Stimulated activated naive CD8-positive, alpha-beta T cell treated with anti-CD3 and anti-CD28 coated beads, Interleukin-15, Interleukin-2, amounts not matched to agents 100 U/mL and 50 U/mL, for 24 hours (primary cell): ENCODE results near the gene KCNIP4.

ENCODE experiments used
- ATAC-seq: fragments of 150-1000 bp; cut with Tn5 transposase; one replicate; pipeline ENCODE4 v1.10.0; 2021
- DNase-seq: peaks from one replicate; pipeline ENCODE4 v3.0.0; 2021

Gene KCNIP4

DNA sequence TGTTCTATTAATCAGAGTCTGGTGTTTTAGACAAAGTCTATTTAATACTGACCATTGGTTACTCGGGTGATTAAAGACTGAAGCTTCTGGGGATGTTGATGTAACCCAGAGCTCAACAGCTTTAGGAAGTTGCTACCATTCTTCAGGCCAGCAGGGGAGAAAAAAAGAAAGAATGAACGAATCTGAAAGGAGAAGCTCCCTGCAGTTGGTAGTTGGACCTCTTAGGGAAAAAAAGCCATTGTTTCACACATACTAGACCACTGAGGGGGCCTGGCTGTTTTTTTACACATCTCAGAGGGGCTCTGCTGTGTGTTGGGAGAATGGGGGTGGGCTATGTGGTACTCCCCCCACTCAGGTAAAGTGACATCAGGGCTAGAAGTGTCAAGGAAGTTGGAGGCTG, 378.9 kb downstream of the KCNIP4 start:
- ATAC-seq = no peak
- DNase-seq = no peak

DNA sequence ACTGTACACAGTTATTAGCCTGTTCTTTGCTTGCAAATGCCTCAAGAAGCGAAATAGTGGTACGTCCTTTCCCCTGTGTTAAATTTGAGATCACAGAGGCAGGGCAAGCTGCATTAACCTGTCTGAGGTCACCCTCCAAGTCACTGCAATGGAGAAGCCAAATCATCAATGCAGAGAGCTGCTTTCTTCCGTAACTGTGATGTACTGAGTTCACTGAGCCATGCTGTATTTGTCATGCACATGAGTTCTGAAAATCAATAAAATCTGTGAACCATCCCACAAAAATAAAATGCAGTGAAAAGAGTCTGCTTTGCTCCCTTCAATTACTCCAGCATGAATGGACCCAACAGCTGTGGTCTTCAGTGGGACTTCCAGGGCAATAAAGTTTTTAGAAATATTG, 393.5 kb downstream of the KCNIP4 start:
- ATAC-seq = no peak

DNA sequence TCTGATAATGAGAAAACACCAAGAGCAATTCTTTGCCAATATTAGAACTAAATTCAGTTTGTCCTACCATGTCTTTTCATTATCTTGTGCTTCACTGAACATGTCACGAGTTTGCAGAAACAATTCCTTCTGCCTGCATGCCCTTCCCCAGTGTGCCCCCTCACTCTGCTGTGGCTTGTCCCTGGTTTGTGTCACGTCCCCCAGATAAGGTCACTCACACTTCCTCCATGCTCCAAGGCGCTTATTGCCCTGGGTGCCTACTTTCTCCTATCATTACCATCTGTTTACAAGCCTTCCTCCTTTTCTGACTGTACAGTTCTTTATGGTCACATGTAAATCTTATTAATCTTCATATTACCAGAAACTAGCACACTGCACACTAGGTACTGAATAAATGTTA, 394.1 kb downstream of the KCNIP4 start:
- DNase-seq (no peak), ATAC-seq (no peak)

More for the DNA sequence above, 393.5 kb downstream of the KCNIP4 start:
- no peak for DNase-seq

DNA sequence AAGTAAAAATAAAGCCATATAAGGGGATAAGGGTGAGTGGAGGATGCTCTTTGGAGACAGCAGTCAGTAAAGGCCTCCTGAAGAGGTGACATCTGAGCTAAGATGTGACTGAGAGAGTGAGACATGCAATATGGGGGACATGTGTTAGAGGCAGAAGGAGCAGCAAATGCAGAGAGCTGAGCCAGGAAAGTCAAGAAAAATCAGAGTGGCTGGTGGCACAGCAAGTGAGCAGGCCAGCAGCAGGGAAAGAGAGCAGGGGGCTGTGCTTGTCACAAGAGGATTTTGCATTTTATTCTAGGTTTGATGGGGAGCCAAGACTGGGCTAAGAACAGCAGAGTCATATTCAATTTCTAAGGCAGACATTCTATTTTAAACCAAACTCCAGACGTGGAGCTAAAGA, 394.5 kb downstream of the KCNIP4 start:
- ATAC-seq (no peak), DNase-seq (no peak)

DNA sequence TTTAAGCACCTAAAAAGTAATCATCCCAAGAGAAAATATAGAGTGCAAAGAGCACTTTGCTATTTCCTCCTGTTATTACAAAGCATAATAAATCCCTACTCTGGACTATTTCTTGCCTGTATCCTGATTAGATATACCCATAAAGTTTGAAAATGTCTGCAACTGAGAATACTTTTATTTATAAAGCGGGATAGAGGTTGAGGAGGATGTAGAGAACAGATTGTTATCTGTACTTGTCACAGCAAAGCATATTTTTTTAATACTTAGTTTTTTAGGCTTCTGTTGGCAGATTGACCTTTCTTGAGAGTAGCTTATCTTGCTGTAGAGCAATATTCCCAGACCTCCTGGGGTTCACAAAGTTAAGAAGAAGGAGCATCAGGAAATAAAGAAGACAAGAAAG, 396.1 kb downstream of the KCNIP4 start:
- ATAC-seq (no peak), DNase-seq (no peak)

DNA sequence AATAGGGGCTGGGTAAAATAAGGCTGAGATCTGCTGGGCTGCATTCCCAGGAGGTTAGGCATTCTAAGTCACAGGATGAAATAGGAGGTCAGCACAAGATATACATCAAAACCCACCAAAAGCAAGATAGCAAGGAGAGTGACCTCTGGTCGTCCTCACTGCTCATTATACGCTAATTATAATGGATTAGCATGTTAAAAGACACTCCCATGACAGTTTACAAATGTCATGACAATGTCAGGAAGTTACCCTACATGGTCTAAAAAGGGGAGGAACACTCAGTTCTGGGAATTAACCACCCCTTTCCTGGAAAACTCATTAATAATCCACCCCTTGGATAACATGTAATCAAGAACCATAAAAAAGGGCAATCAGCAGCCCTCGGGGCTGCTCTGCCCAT, 403.6 kb downstream of the KCNIP4 start:
- ATAC-seq = no peak
- no peak for DNase-seq

DNA sequence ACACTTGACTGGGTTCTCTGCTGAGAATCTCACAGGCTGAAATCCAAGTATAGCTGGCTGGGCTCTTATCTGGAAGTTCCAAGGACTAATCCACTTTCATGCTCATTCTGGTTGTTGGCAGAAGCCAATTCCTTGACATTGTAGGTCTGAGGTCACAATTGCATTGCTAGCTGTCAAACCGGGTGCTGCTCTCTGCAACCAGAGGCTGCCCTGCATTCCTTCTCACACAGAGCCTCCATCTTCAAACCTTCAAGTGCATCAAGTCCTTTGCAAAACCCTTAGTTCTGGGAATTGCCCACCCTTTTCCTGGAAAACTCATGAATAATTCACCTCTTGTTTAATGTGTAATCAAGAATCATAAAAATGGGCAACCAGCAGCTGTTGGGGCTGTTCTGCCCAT, 404.2 kb downstream of the KCNIP4 start:
- DNase-seq (no peak), ATAC-seq (no peak)

DNA sequence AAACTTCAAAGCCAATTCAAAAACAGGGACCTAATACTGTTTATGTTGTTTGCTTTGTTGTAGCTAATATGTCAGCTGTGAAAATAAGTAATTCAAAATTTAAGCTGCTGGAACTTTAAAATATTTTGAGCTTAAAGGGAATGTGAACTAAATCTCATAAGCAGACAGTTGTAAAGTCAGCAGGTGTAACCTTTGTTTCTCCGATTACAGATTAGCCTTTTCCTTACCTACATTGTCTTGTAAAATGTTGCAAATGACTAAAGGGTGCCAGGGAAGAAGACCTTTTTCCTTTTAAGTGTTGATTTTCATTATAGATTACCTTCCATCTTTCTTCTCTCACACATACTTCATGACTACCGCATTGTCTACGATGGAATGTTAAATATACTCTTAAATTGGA, 405.1 kb downstream of the KCNIP4 start:
- no peak for ATAC-seq
- DNase-seq = no peak

DNA sequence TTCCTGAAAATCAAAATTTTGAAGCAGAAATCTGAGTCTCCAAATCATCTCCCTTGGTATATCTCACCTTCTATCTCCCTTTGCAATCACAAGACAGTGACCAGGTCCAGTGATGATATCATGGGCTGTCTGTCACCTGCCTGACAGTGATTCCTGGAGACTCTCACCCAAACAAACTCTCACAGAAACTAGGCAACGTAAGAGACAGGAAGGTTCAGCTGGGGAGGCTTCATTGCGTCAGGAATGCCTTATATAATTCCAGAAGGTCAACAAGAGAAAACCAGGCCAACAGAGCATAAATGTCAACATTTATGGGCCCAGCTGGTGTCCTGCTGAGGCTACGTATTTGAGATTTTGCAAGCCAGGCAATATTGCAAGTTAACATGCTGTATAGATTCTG, 412.7 kb downstream of the KCNIP4 start:
- no peak for DNase-seq
- ATAC-seq = no peak

DNA sequence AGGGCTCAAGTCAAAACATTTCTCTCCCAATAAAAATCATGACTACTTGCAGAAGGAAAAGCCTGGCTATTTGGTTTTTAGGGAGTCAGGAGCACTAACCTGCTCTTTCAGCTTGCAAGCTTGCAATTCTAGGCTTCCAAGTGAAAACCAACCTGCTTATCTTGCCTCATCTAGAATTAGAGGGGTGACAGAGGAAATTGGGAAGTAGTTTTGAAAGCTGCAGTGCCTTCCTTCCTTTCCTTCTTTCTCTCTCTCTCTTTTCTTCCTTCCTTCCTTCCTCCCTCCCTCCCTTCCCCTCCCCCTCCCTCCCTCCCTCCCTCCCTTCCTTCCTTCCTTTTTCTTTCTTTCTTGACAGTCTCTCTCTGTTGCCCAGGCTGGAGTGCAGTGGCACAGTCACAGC, 417.5 kb downstream of the KCNIP4 start:
- ATAC-seq = no peak
- DNase-seq = no peak

DNA sequence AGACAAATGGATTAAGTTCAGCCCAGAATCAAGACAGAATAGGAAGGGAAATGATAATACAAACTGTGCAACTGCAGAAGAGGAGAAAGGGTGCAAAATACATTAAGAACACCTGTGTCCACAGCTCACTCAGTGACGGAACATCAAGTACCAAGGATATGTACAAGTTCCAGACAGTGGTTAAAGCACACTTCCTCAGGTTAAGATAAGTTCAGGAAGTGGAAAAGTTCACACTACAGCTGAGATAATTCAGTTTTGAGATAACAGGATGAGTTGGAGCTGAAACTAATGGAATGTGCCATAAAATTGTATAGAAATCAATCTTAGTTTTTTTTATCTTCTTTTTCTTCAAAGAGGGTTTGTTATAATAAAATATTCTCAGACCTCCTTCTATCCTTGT, 419.4 kb downstream of the KCNIP4 start:
- DNase-seq (no peak), ATAC-seq (no peak)

DNA sequence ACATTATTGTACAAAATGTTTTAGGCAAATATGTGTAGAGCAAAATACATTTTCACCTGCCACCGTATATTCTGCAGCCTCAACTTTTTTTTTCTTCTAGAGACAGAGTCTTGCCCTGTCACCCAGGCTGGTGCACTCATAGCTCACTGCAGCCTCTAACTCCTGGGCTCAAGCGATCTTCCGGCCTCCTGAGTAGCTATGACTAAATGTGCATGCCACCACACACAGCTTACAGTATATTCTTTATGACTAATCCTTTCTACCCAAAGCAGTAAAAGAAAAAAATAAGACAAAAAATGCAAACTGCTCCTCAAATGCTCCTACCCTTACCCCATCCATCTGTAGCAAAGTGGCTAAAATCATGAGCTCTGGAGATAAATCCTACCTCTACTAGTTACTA, 426.3 kb downstream of the KCNIP4 start:
- no peak for DNase-seq
- ATAC-seq = no peak

DNA sequence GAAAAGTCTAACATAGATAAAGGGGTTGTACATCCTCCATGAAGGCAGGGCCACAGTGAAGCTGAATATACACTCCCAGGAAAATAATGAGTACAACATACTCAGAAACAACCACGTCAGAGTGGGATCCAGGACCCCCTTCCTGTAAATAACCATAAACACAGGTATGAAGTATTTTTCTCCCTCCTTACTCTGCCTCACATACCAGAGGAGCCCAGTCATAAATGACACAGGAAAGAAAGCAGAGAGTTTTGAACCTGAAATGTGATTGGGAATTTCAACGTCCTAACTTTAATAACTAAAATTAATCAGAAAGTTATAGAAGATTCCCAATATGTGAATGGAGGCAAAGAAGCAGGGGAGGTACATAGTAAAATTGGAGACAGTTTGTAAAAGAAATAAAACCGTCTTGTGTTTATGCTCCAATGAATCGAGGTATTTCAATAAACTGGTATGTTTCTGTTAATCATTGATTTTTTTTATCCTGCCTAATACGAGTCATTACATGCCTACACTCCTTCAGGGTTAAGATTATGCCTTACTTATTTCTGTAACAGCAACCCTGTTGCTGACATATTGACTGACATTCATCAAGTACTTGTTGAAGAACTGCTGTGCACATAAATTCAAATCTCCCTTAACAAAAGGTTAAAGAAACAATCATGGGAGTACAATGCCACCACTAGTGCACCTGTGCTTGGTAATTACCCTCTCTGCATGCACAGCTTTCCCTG, 431.3 kb downstream of the KCNIP4 start:
- DNase-seq (no peak), ATAC-seq (no peak)

DNA sequence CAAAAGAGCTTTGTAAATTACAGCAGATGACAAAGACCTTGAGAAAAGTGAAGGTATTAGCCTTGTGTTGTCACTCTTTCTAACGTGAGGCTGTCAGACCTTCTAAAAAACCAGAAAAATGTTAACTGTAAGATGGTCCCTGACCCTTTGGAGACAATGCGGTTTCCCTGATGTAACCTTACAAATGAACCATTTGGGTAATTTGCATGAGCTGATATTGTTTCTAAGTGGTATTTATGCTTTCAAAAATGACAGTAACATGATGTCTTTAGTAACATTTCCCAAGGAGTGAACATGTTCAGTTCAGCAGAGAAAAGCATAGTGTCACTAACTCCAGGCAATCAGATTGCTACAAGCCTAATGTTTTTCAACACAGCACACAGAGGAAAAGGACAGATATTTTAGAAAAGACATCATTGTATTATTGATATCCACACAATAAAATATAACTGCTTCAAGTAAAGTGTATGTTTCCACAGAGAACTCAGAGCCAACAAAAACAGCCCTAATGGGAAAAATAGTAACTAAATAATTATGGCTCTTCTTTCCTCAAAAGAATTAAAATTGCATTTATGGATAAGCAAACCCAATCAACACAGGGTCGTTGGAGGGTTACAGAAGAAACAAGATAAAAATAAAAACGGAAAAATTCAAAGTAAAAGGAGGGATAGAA, 434.4 kb downstream of the KCNIP4 start:
- ATAC-seq = no peak
- DNase-seq = no peak

DNA sequence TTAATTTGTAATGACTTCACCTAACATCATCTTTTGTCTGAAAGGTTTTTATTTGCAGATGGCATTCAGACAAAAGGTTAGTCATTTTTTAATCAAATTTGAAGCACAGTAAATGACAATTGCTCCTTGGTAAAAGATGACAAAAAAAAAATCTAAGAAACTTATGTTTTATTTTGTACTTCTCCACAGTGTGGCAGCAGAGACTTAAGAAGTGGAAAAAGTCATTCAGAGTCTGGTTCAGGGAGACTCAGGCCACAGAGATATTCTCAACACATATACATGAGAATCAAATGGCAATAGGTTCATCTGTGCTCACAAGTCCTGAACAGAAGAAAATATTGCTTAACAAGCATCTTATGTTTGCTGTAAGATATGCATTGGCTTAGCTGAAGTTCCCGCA, 436.2 kb downstream of the KCNIP4 start:
- ATAC-seq (no peak), DNase-seq (no peak)

DNA sequence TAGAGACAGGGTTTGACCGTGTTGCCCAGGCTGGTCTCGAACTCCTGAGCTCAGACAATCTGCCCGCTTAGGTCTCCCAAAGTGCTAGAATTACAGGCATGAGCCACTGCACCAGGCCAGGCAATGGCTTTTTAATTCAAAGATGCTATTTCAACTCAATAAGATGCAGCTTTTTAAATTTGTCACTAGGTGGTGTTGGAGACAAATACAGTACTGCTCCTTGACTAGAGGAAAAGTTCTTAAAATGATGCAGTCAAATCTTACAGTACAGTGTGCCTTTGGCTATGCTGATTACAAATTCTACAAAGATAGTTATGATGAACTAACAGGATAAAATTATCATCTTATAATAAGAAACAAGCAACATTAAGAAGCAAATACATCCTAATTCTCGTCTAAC, 441.1 kb downstream of the KCNIP4 start:
- DNase-seq (no peak), ATAC-seq (no peak)

DNA sequence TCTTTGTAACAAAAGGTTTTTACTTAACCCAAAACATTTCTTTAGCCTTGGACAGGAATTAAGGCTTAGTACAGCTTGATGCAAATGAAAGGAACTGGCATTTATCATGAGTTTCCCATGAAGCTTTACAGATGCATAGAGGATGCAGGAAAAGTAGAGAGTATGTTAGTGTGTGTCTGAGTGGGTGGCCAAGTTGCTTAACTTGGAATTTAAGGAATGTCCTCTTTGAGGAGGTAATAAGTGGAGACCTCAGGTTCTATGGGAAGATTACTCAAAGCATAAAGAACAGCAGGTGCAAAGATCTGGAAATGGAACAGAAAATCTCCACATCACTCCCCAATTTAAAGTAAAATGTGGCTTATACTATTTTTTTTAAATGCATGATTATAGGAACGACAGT, 457.9 kb downstream of the KCNIP4 start:
- DNase-seq (no peak), ATAC-seq (no peak)

DNA sequence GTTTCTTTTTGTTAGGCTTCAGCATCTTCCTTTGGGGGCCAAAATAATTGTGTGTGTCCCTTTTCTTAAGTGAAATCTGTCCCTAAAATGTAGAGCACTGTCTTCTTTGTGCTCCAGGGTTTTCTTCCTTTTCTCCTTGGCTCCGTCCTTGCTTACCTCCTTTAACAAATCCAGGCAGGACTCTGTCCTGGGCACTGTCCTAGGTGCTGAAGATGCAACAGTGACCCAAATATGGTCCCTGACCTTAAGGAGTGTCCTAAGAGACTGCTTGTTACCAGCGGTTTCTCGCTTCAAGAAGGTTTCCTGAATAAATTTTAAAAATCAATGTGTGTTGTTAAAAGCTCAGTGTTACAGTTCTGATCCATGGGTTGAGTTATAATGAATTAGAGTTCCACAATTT, 471.8 kb downstream of the KCNIP4 start:
- no peak for DNase-seq
- no peak for ATAC-seq

DNA sequence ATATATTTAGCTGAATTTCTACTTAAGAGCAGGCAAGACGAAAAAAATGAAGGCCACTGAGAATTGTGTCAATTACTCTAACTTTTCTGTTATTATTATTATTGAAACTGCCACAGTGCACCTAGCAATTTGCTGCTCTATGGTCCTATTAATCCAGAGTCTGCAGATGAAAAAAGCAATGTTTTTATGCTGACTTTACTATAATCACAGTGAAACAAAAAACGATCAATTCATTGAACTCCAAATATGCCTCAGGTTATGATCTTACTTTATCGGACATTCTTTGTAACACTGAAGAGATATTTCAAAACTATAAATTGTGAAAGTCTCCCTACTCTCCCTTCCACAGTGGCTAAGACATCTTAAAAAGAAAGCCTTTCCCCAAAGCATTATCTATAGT, 474.4 kb downstream of the KCNIP4 start:
- no peak for ATAC-seq
- no peak for DNase-seq

DNA sequence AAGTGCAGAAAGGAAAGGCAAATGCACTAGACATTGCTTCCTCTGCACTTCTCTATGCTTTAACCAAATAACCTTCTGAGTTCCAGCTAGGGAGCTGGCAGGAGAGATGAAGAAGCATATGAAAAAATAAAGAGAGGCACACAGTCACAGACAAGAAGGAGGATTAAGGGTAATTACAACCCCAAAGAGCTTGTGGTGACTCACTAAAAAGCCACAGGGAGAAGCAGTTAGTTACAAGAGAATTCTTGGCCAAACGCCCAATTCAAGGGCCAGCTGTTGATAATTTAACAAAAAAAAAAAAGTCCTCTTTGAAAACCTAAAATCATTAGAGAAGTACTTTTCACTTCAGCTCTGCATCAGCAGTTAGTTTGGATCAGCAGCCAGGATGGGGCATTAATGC, 478.0 kb downstream of the KCNIP4 start:
- ATAC-seq (no peak), DNase-seq (no peak)

DNA sequence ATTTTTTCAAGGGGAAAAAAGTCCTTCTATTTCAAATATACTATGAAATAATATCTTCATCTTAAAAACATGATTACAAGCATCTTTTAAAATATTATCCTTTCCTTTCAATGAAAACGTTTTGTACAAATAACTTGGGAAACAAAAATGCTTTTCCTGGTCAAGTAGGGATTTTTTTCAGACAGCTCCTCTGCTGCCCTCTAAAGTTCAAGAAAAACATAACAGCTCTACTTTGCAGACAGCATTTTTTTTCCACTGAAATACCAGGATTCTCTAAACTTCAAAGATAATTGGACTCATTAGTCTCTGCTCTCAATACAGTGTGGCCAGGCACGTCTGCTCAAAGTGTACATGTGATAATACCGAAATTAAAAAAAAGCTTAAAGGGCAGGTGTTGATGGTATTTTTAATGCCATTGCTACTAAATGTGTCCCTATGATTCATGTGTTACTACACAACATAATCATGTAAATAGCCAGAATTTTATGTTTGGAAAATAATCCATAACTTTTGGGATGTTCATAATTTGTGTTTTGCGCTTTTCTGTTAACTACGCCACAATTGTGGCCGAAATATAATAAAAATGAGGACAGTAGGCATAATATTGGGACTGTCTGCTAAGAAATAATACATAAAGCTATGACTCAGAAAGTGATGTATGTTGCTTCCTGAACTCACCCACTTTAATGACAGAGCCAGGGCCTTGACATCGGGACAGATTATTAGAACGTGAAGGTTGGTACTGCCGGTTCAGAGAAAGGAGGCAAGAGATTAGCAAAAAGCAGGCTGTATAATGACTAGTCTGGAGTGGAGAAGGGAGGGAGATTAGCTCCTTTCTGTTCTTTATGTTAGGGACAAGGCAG, 478.9 kb downstream of the KCNIP4 start:
- ATAC-seq (no peak), DNase-seq (no peak)

DNA sequence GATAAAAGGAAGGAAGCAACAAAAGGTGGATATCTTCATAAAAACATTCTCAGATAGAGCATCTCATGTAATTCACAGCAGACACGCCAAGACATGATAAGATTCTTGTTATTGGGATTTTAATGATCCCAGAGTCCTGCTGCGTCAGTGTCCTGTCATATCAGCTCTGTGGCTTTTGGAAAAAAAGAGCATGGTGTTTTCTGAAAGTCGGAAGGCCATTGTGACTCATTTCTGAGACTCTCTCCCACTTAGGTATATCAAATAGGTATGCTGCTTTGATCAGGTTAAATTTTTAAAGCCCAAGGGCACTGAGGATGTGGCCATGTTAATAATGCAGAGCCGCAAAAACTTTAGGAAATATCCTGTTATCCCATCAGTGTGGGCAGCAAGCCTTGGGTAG, 481.0 kb downstream of the KCNIP4 start:
- no peak for DNase-seq
- ATAC-seq = no peak

DNA sequence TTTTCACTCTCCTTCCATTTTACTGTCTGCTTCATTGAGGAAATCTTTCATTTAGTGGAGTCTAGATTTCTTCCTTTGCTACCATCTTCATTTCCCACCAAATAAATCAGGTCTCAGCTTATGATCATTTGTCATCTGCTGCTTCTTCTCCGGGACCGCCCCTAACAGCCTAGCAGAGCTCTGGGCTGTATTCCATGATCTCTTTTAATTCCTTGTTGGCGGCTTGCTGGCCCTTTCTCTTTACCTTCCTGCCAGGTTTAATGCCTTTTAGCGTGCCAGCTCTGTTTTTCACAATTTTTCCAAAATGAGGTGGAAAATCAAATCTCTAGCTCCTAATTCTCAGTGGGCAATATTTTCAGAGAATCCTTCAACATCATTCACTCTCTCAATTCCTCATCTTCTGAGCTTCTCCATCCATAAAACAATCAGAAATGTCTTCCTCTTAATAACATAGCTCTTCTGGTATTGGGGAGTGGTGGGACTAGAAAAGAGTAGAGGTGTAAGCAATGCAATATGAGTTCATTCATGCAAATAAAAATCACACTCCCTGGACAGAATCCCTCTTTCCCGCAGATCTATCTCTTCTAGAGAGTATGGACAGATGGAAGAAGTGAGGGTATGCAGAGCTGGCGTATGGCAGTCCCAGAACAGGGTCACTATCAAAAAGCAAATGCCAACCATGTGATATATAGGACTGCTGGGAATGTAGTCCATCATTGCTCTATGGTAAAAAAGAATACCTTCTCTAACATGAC, 491.3 kb downstream of the KCNIP4 start:
- no peak for DNase-seq

More for the DNA sequence above, 491.3 kb downstream of the KCNIP4 start:
- no peak for ATAC-seq
